Fibroblast of mammary gland (primary cell): ENCODE results near the gene MKNK2.

ENCODE experiments used
- DNase-seq: peaks from one replicate; pipeline ENCODE4 v3.0.0-alpha.2; 2010; ENCODE audit warnings: low read depth
- H3K4me3 ChIP-seq: 2 replicates; pipeline ENCODE4 v1.5.1; 2011; ENCODE audit warnings: low read depth, mild to moderate bottlenecking, low read length, moderate library complexity; ENCODE audit not compliant: control insufficient read depth
- TF ChIP-seq, protein P1 (sequence below): conservative IDR thresholded peaks from 2 replicates; pipeline ENCODE4 v1.5.1; 2011; ENCODE audit warnings: low read depth, low read length, inconsistent platforms; ENCODE audit not compliant: control insufficient read depth, insufficient read depth

The MKNK2 gene

DNA sequence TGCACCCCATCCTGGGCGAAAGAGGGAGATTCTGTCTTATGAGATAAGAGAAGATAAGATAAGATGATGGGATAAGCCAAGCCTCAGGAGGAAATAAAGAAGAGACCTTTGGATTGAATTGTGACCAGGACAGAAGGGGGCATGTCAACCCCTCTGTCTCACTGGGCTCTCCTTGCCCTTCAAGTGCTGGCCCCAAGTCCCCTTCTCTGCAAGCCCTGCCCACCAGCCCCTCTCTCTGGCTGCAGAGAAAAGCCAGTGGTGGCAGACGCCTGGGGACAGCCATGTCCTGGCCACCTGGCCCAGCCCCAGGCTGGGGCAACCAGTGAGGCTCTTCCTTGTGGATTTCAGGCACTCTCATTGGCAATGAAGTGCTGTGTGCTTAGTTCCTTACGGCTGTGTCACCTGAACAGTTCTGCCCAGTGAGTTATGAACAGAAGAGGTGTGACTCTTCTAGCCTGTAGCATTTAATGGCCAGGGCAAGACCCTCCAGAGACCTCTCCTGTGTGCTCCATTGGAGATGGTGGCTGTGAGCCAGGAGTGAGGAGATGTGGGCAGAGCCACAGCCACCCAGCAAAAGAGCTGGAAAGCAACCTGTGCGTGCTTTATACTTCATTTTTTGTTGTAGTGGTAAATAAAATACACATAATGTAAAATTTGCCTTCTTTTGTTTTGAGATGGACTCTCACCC, 29.4 kb downstream of the MKNK2 start:
- no peak overlapping the region for H3K4me3 ChIP-seq
- DNase-seq: no peak
- TF ChIP-seq, protein P1, sequence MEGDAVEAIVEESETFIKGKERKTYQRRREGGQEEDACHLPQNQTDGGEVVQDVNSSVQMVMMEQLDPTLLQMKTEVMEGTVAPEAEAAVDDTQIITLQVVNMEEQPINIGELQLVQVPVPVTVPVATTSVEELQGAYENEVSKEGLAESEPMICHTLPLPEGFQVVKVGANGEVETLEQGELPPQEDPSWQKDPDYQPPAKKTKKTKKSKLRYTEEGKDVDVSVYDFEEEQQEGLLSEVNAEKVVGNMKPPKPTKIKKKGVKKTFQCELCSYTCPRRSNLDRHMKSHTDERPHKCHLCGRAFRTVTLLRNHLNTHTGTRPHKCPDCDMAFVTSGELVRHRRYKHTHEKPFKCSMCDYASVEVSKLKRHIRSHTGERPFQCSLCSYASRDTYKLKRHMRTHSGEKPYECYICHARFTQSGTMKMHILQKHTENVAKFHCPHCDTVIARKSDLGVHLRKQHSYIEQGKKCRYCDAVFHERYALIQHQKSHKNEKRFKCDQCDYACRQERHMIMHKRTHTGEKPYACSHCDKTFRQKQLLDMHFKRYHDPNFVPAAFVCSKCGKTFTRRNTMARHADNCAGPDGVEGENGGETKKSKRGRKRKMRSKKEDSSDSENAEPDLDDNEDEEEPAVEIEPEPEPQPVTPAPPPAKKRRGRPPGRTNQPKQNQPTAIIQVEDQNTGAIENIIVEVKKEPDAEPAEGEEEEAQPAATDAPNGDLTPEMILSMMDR: no peak

- TF ChIP-seq, protein P1: no peak
- H3K4me3 ChIP-seq: no peak overlapping the region
- no peak for DNase-seq
Measured at GRCh38 chr19:2018752-2019151, 32.3 kb downstream of the MKNK2 start.

DNA sequence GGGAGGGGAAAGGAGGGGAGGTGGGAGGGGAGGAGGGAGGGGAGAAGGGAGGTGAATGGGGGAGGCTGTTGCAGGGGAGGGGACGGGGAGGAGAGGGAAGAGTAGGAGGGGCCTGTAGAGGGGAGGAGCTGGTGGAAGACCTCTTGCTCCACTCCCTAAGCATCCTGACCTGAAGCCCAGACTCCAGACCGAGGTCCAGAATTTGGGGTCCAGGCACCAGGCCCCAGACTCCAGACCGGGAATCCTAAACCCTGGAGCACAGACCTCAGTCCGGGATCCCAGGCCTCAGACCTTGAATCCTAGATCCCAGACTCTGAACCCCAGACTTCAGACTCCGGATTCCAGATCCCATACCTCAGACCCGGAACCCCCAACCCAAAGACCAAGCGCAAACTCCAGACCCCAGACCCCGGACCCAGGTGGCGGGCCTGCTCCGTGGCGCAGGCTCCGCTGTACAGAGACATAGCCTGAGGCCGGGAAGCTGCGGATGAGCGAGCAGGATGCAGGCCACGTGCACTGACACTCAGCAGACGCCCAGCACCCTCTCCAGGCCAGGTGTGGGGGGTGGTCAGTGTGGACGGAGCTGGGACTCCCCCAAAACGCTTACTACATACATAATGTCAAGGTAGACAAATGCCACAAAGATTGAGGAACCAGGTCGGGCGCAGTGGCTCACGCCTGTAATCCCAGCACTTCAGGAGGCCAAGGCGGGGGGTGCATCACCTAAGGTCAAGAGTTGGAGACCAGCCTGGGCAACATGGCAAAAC, 34.8 kb downstream of the MKNK2 start:
- TF ChIP-seq, protein P1: no peak
- H3K4me3 ChIP-seq: peak overlapping the region; percentile 24
- peak; percentile 86 for DNase-seq

GRCh38 chr19:2015608-2015950, 35.5 kb downstream of the MKNK2 start, which contains the start of gene BTBD2:
Gene BTBD2, minus strand, starts transcription at chr19:2015714. Its CDS starts 11 bp downstream, at chr19:2015703.
- TF ChIP-seq, protein P1: no peak
- DNase-seq: peak; percentile 90
- peak within 1 kb of the TSS; percentile 65 for H3K4me3 ChIP-seq

DNA sequence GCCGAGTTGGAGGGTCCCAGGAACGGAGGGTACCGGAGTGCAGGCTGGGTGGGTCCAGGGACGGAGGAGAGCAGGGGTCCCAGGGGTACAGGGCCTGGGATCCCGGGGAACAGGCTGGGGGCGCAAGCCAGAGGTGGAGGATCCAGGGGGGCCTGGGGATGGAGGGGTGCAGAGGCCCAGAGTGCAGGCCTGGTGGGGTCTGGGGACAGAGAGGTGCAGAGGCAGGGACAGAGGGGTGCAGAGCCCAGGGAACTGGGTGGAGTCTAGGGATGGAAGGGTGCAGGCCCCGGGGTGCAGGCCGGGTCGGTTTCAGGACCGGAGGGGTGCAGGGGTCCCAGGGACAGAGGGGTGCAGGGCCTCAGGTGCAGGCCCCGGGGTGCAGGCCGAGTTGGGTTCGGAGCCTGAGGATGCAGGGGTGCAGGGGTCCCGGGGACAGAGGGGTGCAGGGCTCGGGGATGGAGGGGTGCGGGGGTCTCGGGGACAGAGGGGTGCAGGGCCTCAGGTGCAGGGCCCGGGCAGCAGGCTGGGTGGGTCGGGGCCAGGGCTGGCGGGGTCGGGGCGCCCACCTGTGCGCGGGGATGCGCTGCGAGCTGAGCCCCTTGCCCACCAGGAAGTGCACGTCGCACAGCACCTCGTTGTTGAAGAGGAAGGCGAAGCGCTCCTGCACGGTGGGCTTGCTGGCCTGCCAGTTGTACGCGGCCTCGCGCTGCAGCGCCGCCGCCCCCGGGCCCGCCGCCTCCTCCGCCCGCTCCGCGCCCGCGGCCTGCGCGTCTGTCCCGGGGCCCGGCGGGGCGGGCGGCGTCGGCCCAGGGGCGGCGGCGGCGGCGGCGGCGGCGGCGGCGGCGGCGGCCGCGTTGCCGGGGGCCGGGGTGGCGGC, 36.1 kb downstream of the MKNK2 start:
- peak overlapping the region; percentile 65 for H3K4me3 ChIP-seq
- TF ChIP-seq, protein P1: no peak
- no peak for DNase-seq

DNA sequence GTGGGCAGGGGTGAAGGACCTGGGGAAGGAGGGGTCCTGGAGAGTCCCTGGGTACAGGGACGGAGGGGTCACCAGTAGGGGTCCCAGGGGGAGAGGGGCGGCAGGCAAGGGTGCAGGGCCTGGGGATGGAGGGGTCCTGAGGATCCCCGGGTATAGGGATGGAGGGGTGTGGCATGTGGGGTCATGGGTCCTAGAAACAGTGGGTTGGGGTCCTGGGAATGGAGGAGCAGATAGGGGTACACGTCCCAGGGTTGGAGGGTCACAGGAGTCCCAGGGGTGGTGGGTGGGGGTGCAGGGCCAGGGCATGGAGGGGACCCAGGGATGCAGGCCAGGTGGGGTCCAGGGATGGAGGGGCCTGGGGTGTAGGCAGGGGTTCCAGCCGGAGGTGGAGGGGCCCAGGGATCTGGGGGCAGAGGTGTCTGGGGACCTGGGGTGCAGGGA, 36.9 kb downstream of the MKNK2 start:
- DNase-seq: no peak
- TF ChIP-seq, protein P1: no peak
- peak overlapping the region; percentile 65 for H3K4me3 ChIP-seq
